PFSK-1 (cell line): ENCODE results near the gene ANKRD17.

Source experiments
- REST ChIP-seq, 2 experiments: IDR thresholded peaks; 2 replicates each; pipeline versions ENCODE4 v1.6.1 to v1.8.0; 2011 to 2012; ENCODE audit warnings: low read depth in 2 of 2, low read length in 2 of 2, control low read depth in 1 of 2, inconsistent platforms in 1 of 2, mild to moderate bottlenecking in 1 of 2, moderate library complexity in 1 of 2; ENCODE audit not compliant: insufficient read depth in 1 of 2
- TAF1 ChIP-seq: IDR thresholded peaks from 2 replicates; pipeline ENCODE4 v1.6.1; 2012; ENCODE audit warnings: low read length, control low read depth, borderline replicate concordance; ENCODE audit not compliant: insufficient read depth

- TF ChIP-seq TAF1 (no peak), REST (IDR thresholded peaks at IDR 0.05; ENCODE audit: insufficient read depth in 1 of 2, low read depth in 2 of 2, low read length in 2 of 2) (no peak)
Observed at GRCh38 chr4:73037057-73037456, 221.5 kb downstream of the ANKRD17 start.
